HG03442 (cell line): Measurements from ENCODE around the gene ANKMY1.
"Not testable (repeated sequence)": the region's sequence is repeated elsewhere in the genome, so short reads cannot be mapped to it uniquely, and the experiment has no call there.

ENCODE experiments used
- ATAC-seq: cut with Tn5 transposase; IDR thresholded peaks from one replicate; pipeline ENCODE4 v1.9.1; 2021; ENCODE audit warnings: mild to moderate bottlenecking, moderate library complexity; ENCODE audit not compliant: unreplicated experiment

The ANKMY1 gene

DNA sequence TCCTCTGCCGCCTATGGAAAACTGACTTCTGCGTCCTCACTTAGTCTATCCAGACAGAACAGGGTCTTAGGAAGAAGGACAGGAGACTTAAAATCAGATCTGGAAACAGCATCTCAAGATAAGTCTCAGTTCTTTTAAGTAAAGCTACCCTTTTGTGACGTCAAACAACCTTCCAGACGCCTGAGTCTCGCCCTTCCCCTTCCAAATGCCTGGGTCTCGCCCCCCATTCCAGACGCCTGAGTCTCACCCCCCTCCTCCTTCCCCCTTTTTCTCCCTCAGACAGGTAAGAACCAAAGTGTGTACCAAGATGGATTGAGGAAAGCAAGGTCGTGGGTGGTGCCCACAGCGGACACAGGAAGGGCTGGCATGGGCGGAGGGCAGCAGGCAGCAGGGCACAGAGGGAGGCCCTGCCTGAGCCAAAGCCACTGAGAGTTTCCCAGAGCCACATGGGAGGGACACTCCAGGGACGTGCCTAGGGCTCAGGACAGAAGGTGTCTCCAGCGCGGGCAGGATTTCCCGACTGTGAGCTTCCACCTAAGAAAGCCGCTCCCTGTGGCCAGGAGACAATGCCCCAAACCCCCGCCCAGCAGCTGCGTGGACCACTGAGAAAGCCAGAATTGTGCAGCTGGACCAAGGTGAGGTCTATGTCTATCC, 51.3 kb downstream of the ANKMY1 start:
- ATAC-seq, result no peak

DNA sequence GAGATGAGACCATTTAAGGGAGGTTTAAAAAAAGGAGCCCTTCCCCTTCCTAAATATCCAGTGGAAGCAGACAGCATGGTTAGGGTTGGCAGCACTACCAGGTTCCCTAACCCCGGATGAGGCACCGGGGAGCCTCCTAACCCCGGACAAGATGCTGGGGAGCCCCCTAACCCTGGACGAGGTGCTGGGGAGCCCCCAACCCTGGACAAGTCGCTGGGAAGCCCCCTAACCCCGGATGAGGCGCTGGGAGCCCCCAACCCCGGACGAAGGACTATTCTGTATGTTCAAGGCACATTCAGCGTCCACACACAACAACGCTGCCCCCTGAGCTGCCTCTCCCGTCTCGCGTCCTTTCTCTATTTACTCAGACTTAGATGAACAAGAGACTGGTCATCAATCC, 51.9 kb downstream of the ANKMY1 start:
- no peak for ATAC-seq

DNA sequence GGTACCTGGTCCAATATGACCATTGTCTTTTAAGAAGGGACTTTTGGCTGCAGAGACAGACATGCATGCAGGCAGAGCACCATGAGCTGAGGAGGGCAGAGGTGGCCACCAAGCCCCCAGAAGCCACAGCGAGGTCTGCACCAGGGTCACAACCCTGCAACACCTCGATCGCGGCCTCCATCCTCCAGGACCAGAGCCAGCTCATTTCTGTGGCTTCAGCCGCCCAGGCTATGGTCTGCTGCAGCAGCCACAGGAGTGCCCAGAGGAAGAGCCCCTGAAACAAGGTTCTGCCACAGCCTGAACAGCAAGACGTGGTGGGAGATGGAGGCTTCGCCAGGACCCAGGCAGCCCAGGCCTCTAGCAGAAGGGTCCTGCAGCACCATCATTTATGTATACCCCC, 53.9 kb downstream of the ANKMY1 start:
- no peak for ATAC-seq

DNA sequence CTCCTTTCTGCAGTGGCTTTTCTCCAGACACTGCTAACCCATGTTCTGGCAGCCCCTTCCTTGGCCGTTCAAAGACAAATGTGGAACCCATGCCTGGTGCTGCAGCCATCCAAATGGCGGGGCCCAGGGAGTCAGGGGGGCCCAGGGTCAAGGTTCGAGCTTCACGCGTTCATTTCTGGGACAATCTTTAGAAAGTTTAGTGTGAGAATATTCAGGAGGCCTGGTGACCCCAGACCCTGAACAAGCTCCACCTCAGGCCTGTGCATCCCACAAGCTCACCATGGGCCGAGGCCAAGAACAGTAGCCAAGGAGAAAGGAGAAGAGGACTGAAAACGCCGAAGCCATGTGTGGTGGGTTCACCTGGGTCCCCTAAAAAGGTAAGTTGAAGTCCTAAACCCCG, 54.4 kb downstream of the ANKMY1 start:
- ATAC-seq, result no peak

DNA sequence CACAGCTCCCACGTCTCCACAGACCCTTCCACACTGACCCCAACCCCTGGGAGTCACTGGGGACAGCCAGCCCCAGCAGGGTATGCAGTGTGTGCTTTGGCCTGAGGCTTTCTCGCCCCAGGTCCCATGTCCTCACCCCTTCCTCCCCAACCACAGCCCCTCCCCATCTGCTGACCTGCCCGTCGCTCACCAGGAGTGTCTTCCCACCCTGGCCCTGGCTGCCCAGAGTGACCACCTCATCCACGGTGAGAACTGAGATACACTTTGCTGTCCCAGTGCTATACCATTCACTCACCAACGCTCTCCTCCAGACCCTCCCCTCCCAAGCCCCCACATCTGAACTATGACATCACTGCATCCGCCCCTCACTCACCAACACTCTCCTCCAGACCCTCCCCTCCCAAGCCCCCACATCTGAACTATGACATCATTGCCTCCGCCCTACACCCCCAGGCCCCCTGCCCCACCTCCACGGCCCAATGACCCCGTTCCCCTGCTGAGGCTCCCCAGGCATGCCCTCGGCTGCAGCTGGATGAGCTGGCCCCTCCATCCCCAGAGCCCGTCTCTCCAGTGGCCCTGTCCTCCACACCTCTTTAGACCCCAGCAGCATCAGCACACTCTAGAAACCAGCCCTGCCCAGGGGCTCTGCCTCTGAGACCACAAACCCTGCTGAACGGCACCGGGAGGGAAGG, 55.2 kb downstream of the ANKMY1 start:
- ATAC-seq, result no peak

DNA sequence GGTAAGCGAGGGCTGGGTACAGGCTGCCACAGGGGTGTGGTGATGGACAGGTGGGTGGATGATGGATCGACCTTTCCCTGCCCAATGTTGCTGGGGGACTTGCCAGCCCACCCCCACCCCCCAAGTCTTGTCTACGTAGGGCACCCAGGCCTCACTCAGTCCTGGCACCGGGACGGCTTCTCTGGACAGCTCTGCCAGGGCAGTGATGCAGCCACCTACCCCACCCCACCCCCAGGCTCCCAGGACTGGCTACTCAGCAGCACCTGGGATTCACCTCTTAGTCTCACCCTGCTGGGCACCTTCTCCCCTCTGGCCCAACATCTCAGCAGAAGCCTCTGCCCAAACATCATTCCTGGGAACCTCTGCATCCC, 55.7 kb downstream of the ANKMY1 start:
- ATAC-seq, result no peak

DNA sequence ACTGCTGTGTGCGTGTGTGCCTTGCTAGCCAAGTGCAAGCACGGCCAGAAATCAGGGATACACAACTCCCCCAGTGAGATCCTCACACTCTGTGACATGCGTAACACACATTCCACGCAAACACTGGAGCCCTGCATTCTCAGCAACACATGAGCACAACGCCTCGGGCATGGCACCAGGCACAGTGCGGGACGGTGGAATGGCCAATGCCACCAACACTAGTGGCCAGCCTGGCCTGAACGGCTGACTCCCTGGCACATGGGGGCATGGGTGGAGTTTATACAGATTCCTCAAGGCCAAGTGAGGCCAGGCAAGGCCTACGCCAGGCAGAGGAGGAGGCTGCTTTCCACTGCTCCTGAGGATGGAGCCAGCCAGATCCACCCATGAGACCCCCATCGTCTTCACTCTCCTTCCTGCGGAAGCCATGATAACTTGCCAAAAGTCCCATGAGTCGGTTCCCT, 56.2 kb downstream of the ANKMY1 start:
- no peak for ATAC-seq

DNA sequence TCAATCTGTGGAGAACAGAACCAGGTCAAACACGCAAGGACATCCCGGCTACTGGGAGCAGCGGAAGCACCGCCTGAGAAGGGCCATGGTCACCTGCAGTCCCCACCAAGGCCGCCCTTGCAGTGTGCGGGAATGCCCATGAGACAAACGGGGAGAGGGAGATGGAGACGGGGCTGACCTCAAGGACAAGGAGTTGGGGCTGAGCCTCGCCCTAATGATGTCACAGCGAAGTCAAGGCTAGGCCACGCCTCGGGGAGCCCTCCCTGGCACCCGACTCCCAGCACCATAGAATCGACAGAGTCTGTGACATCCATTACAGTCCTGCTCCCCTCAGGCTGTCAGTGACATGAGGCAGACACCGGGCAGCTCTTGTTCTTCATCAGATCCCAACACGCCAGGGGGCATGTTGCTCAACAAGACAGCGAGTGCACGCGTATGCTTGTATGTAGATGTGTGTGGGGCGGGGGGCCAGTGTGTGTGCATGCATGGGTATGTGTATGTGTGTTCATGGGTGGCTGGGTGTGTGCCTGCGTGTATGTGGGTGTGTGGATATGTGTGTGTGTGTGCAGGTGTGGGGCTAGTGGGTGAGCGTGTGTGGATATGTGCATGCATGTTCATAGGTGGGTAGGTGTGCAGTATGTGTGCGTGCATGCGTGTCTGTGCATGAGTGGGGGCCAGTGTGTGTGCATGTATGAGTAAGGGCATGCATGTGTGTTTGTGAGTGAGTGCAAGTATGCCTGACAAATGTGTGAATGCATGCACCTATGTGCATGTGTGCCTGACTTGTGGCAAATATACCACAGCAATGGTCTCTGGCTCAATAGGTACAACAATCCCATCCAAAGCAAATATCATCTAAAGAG, 57.0 kb downstream of the ANKMY1 start:
- no peak for ATAC-seq

DNA sequence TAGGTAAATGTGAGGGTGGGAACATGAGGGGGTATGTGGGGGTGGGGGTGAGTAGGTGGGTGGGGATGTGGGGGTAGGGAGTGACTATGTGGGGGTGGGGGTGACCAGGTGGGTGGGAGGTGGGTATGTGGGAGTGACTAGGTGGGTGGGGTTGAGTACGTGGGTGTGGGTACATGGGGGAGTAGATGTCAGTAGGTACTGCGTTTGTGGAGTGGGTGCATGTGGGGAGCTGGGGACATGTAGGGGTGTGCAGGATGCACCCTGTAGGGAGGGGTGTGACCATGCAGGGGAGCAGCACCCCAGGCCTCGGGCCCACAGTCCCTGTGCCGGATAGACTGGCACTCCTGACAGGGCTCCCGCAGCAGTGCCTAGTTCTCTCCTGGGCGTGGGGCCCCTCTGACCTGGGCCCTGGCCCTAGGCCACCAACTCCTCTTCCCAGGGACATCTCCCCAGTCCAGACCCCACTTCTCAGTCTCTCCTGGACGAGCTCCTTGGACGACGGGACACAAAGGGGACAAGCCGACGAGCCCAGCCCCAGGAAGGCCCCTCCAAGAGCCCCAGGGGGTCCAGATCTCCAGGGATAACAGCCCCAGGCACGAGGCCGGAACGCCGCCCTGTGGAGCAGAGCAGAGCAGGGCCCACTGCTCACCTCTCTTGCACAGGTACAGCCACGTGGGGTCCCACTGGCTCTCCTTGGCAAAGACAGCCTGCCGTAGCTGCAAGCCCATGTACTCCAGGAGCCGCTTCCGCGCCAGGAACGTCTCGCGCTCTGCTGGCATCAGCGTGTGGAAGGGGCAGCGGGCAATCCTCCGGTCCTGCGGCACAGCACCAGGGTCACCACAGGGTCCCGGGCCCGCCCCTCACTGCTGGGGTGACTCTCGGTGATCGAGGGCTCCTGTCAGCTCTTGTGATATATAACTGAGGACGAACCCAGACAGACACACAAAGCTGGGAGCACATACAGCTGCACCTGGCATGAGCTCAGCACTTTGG, 58.2 kb downstream of the ANKMY1 start:
- no peak for ATAC-seq

DNA sequence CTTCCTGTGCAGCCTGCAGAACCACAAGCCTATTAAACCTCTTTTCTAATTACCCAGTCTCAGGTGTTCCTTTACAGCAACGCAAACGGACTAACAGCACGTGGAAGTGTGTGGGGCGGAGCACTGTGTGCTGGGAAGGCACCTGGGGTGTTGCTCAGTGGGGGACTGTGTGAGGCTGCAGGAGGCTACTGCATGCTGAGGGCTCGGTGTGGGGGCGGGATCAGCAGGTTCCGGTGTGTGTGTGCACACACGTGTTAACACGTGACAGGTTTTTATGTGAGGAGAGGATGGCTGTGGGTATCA, 58.9 kb downstream of the ANKMY1 start:
- no peak for ATAC-seq

DNA sequence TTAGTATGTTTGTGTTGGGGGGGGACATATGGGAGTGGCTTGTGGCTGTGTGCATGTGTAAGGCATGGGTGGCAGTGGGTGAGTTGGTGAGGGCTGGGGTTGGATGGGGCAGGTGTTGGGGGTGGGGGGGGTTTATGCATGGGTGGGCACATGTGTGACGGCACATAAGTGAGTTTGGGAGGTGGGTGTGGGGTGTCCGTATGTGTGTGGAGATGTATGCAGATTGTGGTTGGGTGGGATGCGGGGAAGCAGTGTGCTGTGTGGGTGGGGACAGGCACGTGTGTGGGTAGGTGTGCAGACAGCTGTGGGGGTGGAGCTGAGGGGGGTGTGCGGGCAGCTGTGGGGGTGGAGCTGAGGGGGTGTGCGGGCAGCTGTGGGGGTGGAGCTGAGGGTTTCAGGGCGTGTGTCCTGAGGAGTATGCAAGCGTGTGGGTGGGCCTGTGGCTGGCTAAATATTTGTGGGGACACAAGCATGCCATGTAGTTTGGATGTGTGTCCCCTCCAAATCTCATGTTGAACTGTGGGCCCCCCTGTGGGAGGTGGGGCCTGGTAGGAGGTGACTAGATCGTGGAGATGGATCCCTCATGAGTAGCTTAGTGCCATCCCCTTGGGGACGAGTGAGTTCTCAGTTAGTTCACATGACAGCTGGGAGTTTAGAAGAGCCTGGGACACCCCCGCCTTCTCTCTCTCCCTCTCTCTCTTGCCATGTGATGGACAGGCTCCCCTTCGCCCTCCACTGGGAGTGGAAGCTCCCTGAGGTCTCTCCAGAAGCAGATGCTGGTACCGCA, 59.4 kb downstream of the ANKMY1 start:
- no peak for ATAC-seq

DNA sequence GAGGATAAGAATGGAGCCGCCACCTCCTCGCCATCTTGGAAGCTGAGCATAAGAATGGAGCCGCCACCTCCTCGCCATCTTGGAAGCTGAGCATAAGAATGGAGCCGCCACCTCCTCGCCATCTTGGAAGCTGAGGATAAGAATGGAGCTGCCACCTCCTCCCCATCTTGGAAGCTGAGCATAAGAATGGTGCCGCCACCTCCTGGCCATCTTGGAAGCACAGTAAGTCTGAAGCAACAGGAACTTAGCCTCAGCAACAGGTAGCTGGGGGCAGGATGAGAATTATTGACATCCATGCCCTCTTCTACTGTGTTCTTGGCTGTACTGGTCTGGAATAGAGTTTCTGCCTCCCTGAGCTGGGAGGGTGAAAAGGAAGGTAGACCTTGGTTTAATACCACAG, 60.7 kb downstream of the ANKMY1 start:
- not testable (repeated sequence) for ATAC-seq

DNA sequence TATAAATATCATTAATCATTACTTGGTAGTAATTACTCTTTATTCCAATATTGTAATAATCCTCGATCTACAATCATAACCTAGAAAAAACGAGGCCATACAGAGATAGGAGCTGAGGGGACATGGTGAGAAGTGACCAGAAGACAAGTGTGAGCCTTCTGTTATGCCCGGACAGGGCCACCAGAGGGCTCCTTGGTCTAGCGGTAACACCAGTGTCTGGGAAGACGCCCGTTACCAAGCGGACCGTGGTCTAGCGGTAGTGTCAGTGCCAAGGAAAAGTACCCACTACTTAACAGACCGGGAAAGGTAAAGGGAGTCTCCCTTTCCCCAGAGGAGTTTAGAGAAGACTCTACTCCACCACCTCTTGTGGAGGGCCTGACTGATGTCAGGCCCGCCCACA, 62.8 kb downstream of the ANKMY1 start:
- ATAC-seq, result not testable (repeated sequence)

DNA sequence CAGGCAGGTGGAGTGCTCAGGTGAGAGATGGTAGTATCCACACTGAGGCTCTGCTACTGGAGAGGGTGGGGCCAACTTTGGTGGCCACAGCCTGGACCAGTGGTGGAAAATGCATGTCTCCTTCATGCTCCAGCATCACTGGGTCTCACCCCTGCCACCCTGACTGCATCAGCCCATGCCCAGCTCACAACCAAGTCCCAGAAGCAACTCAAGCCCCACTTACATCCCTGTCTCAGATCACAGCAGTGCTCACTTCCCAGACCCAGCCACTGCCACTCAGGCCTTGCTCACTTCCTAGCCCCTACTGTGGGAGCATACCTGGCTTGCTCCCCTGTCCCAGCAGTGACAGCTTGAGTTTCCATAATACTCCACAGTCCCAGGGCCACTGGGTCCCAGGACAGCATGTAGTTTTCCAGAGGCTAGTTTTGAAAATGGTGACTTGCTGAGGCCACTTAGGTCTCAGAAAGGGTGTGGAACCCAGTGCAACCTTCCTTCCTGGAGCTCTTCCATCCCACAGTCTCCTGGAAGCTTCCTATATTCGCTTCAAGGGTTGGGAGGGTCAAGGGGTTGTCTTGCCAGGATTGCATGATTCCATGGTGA, 63.5 kb downstream of the ANKMY1 start:
- no peak for ATAC-seq

DNA sequence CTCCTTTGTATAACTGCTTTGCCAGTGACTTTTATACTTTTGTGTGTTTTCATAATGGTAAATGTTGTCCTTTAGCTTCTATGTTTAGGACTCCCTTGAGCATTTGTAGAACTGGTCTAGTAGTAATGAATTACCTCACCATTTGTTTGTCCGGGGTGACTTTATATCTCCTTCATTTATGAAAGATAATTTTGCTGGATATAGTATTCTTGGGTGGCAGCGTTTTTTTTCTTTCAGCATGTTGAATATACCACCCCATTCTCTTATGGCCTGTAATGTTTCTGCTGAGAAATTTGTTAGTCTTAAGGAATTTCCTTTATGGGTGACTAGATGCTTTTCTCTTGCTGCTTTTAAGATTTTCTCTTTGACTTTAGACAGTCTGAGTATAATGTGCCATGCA, 66.3 kb downstream of the ANKMY1 start:
- no peak for ATAC-seq

DNA sequence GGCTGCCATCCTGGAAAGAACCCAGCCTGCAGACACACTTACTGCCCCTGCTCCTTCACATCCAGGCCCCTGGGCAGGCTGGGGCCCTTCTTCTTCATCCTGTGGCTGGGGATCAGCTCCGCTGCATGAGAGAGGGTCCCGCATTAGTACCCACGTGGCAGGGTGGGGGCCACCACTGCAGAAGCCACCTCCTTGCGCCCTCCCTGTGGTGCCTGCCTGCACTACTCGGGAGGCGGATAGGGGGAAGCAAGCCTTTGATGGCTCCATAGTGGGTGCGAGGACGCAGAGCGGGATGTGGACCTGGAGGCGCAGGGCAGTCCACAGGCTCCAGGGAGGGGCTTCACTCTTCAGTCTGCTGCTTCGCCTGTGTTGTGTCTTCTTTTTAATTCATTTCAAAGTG, 75.6 kb downstream of the ANKMY1 start:
- ATAC-seq, result no peak

DNA sequence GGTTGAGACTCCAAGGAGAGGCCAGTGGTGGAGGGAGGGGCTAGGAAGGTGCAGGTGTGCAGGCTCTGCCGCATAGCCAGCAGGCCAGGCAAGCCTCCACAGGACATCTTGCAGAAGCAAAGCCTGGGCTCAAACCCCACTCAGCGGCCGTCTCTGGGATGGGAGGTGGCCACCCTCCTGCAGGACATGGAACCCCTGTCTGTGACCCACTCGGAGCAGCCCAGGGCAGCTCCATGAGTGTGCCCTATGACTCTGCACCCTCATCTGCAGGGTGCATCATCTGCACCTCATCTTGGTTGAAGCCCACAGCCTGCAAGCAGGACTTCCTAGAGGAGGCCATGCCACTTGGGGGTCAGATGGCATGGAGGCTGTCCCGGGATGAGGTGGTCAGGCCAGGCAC, 76.1 kb downstream of the ANKMY1 start:
- no peak for ATAC-seq

DNA sequence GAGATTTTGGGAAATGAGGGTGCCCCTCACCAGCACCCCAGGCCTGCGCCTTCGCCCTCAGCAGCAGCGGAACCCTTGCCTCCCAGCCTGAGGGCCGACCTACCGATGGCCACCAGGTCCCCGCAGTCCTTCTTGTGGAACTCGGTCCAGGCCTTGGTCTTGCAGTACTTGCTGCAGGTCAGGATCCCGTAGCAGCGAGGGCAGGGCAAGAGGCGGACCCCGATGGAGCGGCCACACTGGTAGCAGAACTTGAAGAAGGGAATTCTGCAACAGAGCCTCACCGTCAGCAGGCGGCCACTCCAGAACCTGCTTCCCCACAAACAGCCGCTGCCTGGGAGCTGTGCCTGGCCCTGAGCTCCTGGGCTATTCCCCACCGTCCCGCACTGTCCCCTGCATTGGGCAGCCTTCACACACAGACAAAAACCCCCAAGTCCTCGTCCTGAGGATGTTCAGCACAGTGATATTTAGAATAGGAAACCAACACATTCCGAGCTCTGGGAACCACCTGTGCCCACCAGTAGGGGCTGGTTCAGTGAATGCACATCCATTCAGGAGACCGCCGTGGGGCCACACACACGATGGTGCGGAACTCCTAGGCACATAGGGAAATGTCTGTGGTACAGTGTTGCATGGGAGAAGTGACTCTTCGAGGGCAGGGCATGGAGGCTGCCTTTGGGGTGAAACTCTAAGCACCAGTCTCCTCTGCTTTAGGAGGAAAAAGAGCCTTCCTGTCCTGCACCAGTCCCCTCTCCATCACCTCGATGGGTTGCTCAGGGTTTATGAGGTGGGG, 76.8 kb downstream of the ANKMY1 start:
- no peak for ATAC-seq

DNA sequence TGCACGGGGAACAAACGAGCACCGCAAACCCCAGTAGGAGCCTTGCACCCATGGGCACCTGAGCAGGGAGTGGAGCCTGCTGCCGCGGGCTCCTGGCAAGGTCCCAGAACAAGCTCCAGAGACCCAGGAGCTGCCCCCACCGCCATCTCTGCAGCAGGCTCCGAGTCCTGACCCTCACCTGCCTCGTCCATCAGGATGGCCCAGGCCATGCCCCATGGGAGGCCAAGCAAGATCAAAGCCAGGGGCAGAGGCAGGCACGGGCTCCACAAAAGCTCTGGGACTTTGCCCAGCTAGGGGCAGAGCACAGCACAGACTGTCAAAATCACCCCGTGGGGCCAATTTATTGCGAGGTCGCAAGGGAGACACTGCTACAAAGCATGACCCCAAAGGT, 78.7 kb downstream of the ANKMY1 start:
- no peak for ATAC-seq
